Measurements from ENCODE around the gene SYNPR. TPM values are rescaled to one million over a fixed set of nuclear protein-coding genes. Genes with fewer than 3 reads are reported as not detected.

The SYNPR gene
- total RNA-seq (2014; rRNA removed; shearing (Covaris generic)) (not detected in 2 replicates), total RNA-seq (2022) (not detected in 2 replicates), Bru-seq, nascent RNA (percentile 5 among the genes with signal in this experiment), BruChase-seq, experiment 1, labeled RNA remaining after a 6-hour chase (percentile 5 among the genes with signal in this experiment), BruChase-seq, experiment 2, labeled RNA remaining after a 2-hour chase (percentile 7 among the genes with signal in this experiment)
- long read RNA-seq: 0 reads

DNA sequence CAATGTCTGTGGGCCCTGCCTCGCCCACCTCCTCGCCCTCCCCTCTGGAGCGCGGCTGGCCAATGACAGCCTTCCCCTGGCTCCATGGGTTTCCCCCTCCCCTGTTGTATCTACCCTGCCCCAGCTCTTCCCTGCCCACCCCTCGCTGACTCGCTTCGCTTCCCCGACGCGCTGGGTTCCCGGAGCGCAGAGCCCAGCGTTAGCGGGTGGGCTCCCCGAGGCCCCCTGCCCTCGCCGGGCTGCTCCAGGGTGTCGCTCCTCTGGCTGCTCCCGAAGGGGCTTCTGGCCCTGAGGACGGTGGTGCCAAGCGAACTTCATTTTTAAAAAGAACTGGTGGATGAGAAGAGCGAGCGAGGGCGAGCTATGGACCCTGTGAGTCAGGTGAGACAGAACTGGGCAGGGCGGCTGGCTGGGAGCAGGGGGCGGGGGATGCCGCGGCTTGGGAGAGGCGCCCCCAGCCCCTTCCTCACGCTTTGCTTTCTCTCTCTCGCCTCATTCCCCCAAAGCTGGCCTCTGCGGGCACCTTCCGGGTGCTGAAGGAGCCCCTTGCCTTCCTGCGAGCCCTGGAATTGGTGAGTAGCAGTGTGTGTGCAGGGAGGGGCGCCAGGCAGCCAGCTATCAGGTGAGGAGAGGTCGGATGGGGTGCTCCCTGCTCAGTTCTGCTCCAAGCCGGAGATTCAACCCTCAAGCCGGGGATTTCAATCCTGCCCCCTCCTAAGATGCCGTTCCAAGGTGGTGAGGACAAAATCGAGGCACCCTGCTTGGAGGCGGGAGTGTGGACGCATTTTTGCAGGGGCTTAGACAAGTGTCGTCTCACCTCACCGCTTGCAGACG lies at the start of gene SYNPR:
TSS of gene SYNPR (plus strand) at position 138 of the 834 bp plus-strand sequence.
- H2AFZ ChIP-seq (ENCODE audit: low read length): no peak within 1 kb of the TSS
- no TSS peak for BruUV-seq (replicated peaks)
- POLR2A ChIA-PET: no interaction called here

DNA sequence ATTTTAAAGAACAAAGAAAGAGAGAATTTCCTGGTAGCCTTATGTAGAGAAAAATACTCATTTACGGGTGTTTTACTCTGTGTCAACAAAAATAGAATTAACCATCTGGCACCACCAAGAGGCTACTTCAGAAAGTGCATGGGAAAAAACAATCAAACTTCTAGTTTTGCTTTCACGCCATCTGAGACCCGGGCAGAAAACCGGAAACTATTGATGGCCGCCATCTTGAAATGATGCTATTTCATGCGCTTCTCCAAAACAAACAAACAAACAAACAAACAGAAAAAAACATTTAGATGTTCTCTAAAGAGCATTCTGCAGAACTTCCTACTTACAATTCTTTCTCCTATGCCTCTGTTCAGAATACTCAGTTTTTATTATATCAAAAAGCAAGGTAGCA lies 49.4 kb upstream of the SYNPR start:
- no peaks in the 10 kb centered on the region for H3K79me2 ChIP-seq (ENCODE audit: insufficient read depth, low read depth, low read length)
- no peak overlapping the region for H3K4me3 ChIP-seq (ENCODE audit: low read depth, low read length, poor library complexity, severe bottlenecking)
- no TSS peak for BruUV-seq (replicated peaks)
- H2AFZ ChIP-seq (ENCODE audit: low read length): peak overlapping the region; percentile 99
- DNase-seq (ENCODE audit: low spot score): peak; percentile 73
- peak overlapping the region; percentile 12; the same call in 1 of the 2 replicates for H3K4me2 ChIP-seq (ENCODE audit: low read length)
- H3K27ac ChIP-seq (ENCODE audit: low read depth, low read length, poor library complexity, severe bottlenecking): no peak overlapping the region
- intact Hi-C loops (cut with micrococcal nuclease; ENCODE audit: unreplicated experiment): loop anchor here (2.0 kb wide), 2 partner anchors 562 to 606 kb away; no protein-coding TSS in a partner anchor
- no peak for TF ChIP-seq EZH2phosphoT487 (IDR thresholded peaks at IDR 0.05; ENCODE audit: borderline replicate concordance, low read depth, low read length)
- TF ChIP-seq, protein P1, sequence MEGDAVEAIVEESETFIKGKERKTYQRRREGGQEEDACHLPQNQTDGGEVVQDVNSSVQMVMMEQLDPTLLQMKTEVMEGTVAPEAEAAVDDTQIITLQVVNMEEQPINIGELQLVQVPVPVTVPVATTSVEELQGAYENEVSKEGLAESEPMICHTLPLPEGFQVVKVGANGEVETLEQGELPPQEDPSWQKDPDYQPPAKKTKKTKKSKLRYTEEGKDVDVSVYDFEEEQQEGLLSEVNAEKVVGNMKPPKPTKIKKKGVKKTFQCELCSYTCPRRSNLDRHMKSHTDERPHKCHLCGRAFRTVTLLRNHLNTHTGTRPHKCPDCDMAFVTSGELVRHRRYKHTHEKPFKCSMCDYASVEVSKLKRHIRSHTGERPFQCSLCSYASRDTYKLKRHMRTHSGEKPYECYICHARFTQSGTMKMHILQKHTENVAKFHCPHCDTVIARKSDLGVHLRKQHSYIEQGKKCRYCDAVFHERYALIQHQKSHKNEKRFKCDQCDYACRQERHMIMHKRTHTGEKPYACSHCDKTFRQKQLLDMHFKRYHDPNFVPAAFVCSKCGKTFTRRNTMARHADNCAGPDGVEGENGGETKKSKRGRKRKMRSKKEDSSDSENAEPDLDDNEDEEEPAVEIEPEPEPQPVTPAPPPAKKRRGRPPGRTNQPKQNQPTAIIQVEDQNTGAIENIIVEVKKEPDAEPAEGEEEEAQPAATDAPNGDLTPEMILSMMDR (conservative IDR thresholded peaks at IDR 0.05; ENCODE audit: low read length): peak; percentile 85
- H4K20me1 ChIP-seq (ENCODE audit: insufficient read depth, low read length): no peaks in the 10 kb centered on the region
- ChIA-PET POLR2A (interaction anchor here (0.6 to 1.4 kb wide), 5 partner anchors 10 to 563 kb away, joined by 3 to 9 read pairs (median 4); no protein-coding TSS in a partner anchor), CTCF (ENCODE audit: unreplicated experiment) (interaction anchor here (1.0 kb wide), 1 partner anchor 563 kb away, joined by 3 read pairs; no protein-coding TSS in a partner anchor)
- H3K4me1 ChIP-seq (ENCODE audit: insufficient read depth, low read length, poor library complexity, severe bottlenecking): peaks cover 4% of the 10 kb centered on the region
- no peaks in the 10 kb centered on the region; the same call in 1 of the 2 replicates for H3K9me2 ChIP-seq (ENCODE audit: insufficient read depth, low read length)
- H3K36me3 ChIP-seq (ENCODE audit: insufficient read depth, low read length): no peaks in the 10 kb centered on the region
- peaks cover 9% of the 10 kb centered on the region; the same call in 1 of the 2 replicates for H3K9me3 ChIP-seq (ENCODE audit: low read length)

More for the DNA sequence above, at the start of gene SYNPR:
- Histone ChIP-seq H4K20me1 (ENCODE audit: insufficient read depth, low read length) (no peaks in the 10 kb centered on the region), H3K4me1 (ENCODE audit: insufficient read depth, low read length, poor library complexity, severe bottlenecking) (no peaks in the 10 kb centered on the region), H3K27ac (ENCODE audit: low read depth, low read length, poor library complexity, severe bottlenecking) (no peak within 1 kb of the TSS), H3K9me3 (ENCODE audit: low read length) (no peaks in the 10 kb centered on the region), H3K9me2 (ENCODE audit: insufficient read depth, low read length) (no peaks in the 10 kb centered on the region), H3K4me2 (ENCODE audit: low read length) (no peak within 1 kb of the TSS), H3K79me2 (ENCODE audit: insufficient read depth, low read depth, low read length) (no peaks in the 10 kb centered on the region), H3K4me3 (ENCODE audit: low read depth, low read length, poor library complexity, severe bottlenecking) (no peak within 1 kb of the TSS), H3K36me3 (ENCODE audit: insufficient read depth, low read length) (no peaks in the 10 kb centered on the region)
- CTCF ChIA-PET (ENCODE audit: unreplicated experiment): no interaction called here
- TF ChIP-seq, protein P1 (conservative IDR thresholded peaks at IDR 0.05; ENCODE audit: low read length): no peak
- no peak for TF ChIP-seq EZH2phosphoT487 (IDR thresholded peaks at IDR 0.05; ENCODE audit: borderline replicate concordance, low read depth, low read length)
- intact Hi-C loops (cut with micrococcal nuclease; ENCODE audit: unreplicated experiment): no loop called here
- no peak for DNase-seq (ENCODE audit: low spot score)

Data from OCI-LY7 (cell line).